H9 (cell line): ENCODE results near the gene RGS6. TPM values are rescaled to one million over a fixed set of nuclear protein-coding genes. Genes with fewer than 3 reads are reported as not detected.
A peak's percentile ranks its signal among the peaks of the same experiment; 100 is the strongest.

Source experiments
- DNase-seq: peaks from one replicate; pipeline ENCODE4 v3.0.0-alpha.2; 2017
- H2AFZ ChIP-seq: one replicate; pipeline ENCODE4 v1.6.1; 2013; ENCODE audit warnings: mild to moderate bottlenecking, low read length, control low read depth, moderate library complexity
- H2AK5ac ChIP-seq: 2 replicates; pipeline ENCODE4 v1.6.1; 2013; ENCODE audit warnings: low read length, control low read depth, mixed read lengths; ENCODE audit not compliant: insufficient read length
- H2BK120ac ChIP-seq: one replicate; pipeline ENCODE4 v1.6.1; 2013; ENCODE audit warnings: low read depth, mild to moderate bottlenecking, low read length, control low read depth, inconsistent platforms; ENCODE audit not compliant: poor library complexity, severe bottlenecking
- H2BK12ac ChIP-seq: 2 replicates; pipeline ENCODE4 v1.6.1; 2013; ENCODE audit warnings: low read length, control low read depth, mixed read lengths, low read depth; ENCODE audit not compliant: insufficient read length
- H2BK15ac ChIP-seq: 2 replicates; pipeline ENCODE4 v1.6.1; 2013; ENCODE audit warnings: low read depth, low read length, control low read depth
- H2BK20ac ChIP-seq: one replicate; pipeline ENCODE4 v1.6.1; 2013; ENCODE audit warnings: low read depth, mild to moderate bottlenecking, low read length, control low read depth, inconsistent platforms; ENCODE audit not compliant: poor library complexity, severe bottlenecking
- H2BK5ac ChIP-seq: 2 replicates; pipeline ENCODE4 v1.6.1; 2013; ENCODE audit warnings: low read length, control low read depth, mixed read lengths; ENCODE audit not compliant: insufficient read length
- H3K14ac ChIP-seq: 2 replicates; pipeline ENCODE4 v1.6.1; 2013; ENCODE audit warnings: low read length, control low read depth; ENCODE audit not compliant: insufficient read depth
- H3K18ac ChIP-seq: 2 replicates; pipeline ENCODE4 v1.6.1; 2013; ENCODE audit warnings: low read depth, mild to moderate bottlenecking, mixed read lengths, low read length, control low read depth; ENCODE audit not compliant: insufficient read length
- H3K23ac ChIP-seq: 2 replicates; pipeline ENCODE4 v1.6.1; 2013; ENCODE audit warnings: low read length, control low read depth, mixed read lengths, low read depth; ENCODE audit not compliant: insufficient read length
- H3K23me2 ChIP-seq: 2 replicates; pipeline ENCODE4 v1.6.1; 2013; ENCODE audit warnings: low read depth, mild to moderate bottlenecking, mixed read lengths, low read length, control low read depth; ENCODE audit not compliant: insufficient read length, poor library complexity, severe bottlenecking
- H3K27ac ChIP-seq: 2 replicates; pipeline ENCODE4 v1.5.1; 2013; ENCODE audit warnings: low read length, control low read depth, mixed read lengths, low read depth; ENCODE audit not compliant: insufficient read length
- H3K27me3 ChIP-seq: 2 replicates; pipeline ENCODE4 v1.6.1; 2013; ENCODE audit warnings: low read length, control low read depth, inconsistent platforms; ENCODE audit not compliant: insufficient read depth
- H3K4ac ChIP-seq: 2 replicates; pipeline ENCODE4 v1.6.1; 2013; ENCODE audit warnings: low read depth, mild to moderate bottlenecking, control low read depth, inconsistent platforms, low read length, moderate library complexity
- H3K4me1 ChIP-seq: 2 replicates; pipeline ENCODE4 v1.6.1; 2013; ENCODE audit warnings: low read length, control low read depth, inconsistent platforms; ENCODE audit not compliant: insufficient read depth
- H3K4me2 ChIP-seq: 2 replicates; pipeline ENCODE4 v1.6.1; 2013; ENCODE audit warnings: low read length, control low read depth, mixed read lengths; ENCODE audit not compliant: insufficient read length, insufficient read depth
- H3K56ac ChIP-seq: 2 replicates; pipeline ENCODE4 v1.6.1; 2013; ENCODE audit warnings: low read depth, mild to moderate bottlenecking, mixed read lengths, low read length, control low read depth; ENCODE audit not compliant: insufficient read length
- H3K79me1 ChIP-seq: 2 replicates; pipeline ENCODE4 v1.6.1; 2013; ENCODE audit warnings: low read depth, mild to moderate bottlenecking, moderate library complexity, low read length, control low read depth, inconsistent platforms; ENCODE audit not compliant: insufficient read depth, poor library complexity, severe bottlenecking
- H3K79me2 ChIP-seq: 2 replicates; pipeline ENCODE4 v1.6.1; 2013; ENCODE audit warnings: low read length, control low read depth, inconsistent platforms; ENCODE audit not compliant: insufficient read depth
- H3K9ac ChIP-seq: 2 replicates; pipeline ENCODE4 v1.6.1; 2013; ENCODE audit warnings: low read length, control low read depth, mixed read lengths; ENCODE audit not compliant: insufficient read length; ENCODE audit errors: extremely low read depth
- H3K9me3 ChIP-seq: one replicate; pipeline ENCODE4 v1.6.1; 2013; ENCODE audit warnings: low read depth, low read length, inconsistent platforms; ENCODE audit not compliant: control insufficient read depth
- H3T11ph ChIP-seq: one replicate; pipeline ENCODE4 v1.6.1; 2013; ENCODE audit warnings: mild to moderate bottlenecking, low read length, control low read depth, inconsistent platforms
- H4K20me1 ChIP-seq: one replicate; pipeline ENCODE4 v1.6.1; 2013; ENCODE audit not compliant: control insufficient read depth, insufficient read length, insufficient read depth
- H4K5ac ChIP-seq: 2 replicates; pipeline ENCODE4 v1.6.1; 2013; ENCODE audit warnings: low read depth, mild to moderate bottlenecking, mixed read lengths, low read length, control low read depth; ENCODE audit not compliant: insufficient read length
- H4K8ac ChIP-seq: replicated peaks from 2 replicates; pipeline ENCODE4 v1.6.1; 2013; ENCODE audit warnings: low read length, control low read depth, mixed read lengths, low read depth; ENCODE audit not compliant: insufficient read length
- H4K91ac ChIP-seq: 2 replicates; pipeline ENCODE4 v1.6.1; 2013; ENCODE audit warnings: low read depth, mild to moderate bottlenecking, moderate library complexity, mixed read lengths, low read length, control low read depth; ENCODE audit not compliant: insufficient read length
- H3K27ac Mint-ChIP-seq, 3 experiments: 2 replicates in 2 of 3; 3 replicates in 1 of 3; pipeline ENCODE4 v1.8.0; 2020 to 2021; ENCODE audit warnings: mixed read lengths in 3 of 3, mild to moderate bottlenecking in 1 of 3, moderate library complexity in 1 of 3
- H3K27me3 Mint-ChIP-seq: 2 replicates; pipeline ENCODE4 v1.8.0; 2021; ENCODE audit warnings: low read depth, mild to moderate bottlenecking, moderate library complexity, mixed read lengths
- H3K36me3 Mint-ChIP-seq, 3 experiments: 2 replicates in 2 of 3; 3 replicates in 1 of 3; pipeline ENCODE4 v1.8.0; 2020 to 2021; ENCODE audit warnings: low read depth in 3 of 3, mixed read lengths in 3 of 3; ENCODE audit not compliant: insufficient read depth in 1 of 3
- H3K4me1 Mint-ChIP-seq, 2 experiments: 2 replicates each; pipeline ENCODE4 v1.8.0; 2020; ENCODE audit warnings: mixed read lengths in 2 of 2
- H3K4me3 Mint-ChIP-seq, 2 experiments: 2 replicates in 1 of 2; 3 replicates in 1 of 2; pipeline ENCODE4 v1.8.0; 2020 to 2021; ENCODE audit warnings: mild to moderate bottlenecking in 2 of 2, mixed read lengths in 2 of 2, moderate library complexity in 1 of 2
- H3K9me3 Mint-ChIP-seq, 2 experiments: 2 replicates in 1 of 2; 3 replicates in 1 of 2; pipeline ENCODE4 v1.8.0; 2020; ENCODE audit warnings: mild to moderate bottlenecking in 2 of 2, mixed read lengths in 2 of 2, moderate library complexity in 1 of 2
- WGBS: extraction: QIAGEN DNeasy Blood & Tissue Kit; methylation state at CpG from one replicate; pipeline ENCODE4 v1.1.7; 2013; ENCODE audit warnings: missing lambda C conversion rate, low lambda C conversion rate, mixed read lengths; ENCODE audit not compliant: insufficient read length; ENCODE audit errors: extremely low coverage; 5-methylcytosine and 5-hydroxymethylcytosine counted together
- total RNA-seq: library from RNA; stranded (reverse); gene quantifications from 2 replicates; pipeline ENCODE4 v1.2.1, GENCODE V29; 2021
- TF ChIP-seq, protein P1 (sequence below): fragments of 200-600 bp; sonication (generic); conservative IDR thresholded peaks from 3 replicates; pipeline ENCODE4 v1.8.0; 2021; ENCODE audit warnings: antibody characterized with exemption, mild to moderate bottlenecking

Gene RGS6
- total RNA-seq, 1 experiment from 2014 or later = 3.0 TPM

DNA sequence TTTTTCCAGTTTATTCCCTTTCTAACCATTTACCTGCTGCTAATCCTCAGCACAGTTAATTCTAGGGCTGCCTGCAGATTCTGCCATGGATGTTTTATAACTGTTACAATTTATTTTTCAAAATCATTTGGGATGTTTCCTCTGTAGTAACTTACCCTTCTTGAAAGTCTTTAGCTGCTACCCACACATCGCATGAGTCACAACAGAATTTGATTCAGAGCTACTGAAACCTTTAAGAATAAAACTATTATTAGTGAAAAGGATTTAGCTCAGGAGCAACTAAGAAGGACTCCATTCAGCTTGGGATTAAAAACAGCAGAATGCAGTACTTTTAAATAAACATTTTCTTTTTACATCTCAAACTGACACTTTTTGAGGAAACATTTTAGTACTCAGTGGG lies 41.7 kb upstream of the RGS6 start:
- no peak overlapping the region for H2BK120ac ChIP-seq
- H4K5ac ChIP-seq = no peak overlapping the region
- no peaks in the 10 kb centered on the region for H3K79me2 ChIP-seq
- no peak overlapping the region for H3K4ac ChIP-seq
- H3K23me2 ChIP-seq = no peaks in the 10 kb centered on the region
- H2AFZ ChIP-seq = no peak overlapping the region
- H3K4me2 ChIP-seq = no peak overlapping the region
- no peak overlapping the region for H2BK12ac ChIP-seq
- H3K14ac ChIP-seq = no peak overlapping the region
- H3K9me3 ChIP-seq = peaks cover 5% of the 10 kb centered on the region
- H3K27ac ChIP-seq = no peak overlapping the region
- H3K23ac ChIP-seq = no peak overlapping the region
- H2AK5ac ChIP-seq = no peak overlapping the region
- H3K4me1 ChIP-seq = peaks cover 7% of the 10 kb centered on the region; the same call in 1 of the 2 replicates
- no peak overlapping the region for H3K56ac ChIP-seq
- TF ChIP-seq, protein P1, sequence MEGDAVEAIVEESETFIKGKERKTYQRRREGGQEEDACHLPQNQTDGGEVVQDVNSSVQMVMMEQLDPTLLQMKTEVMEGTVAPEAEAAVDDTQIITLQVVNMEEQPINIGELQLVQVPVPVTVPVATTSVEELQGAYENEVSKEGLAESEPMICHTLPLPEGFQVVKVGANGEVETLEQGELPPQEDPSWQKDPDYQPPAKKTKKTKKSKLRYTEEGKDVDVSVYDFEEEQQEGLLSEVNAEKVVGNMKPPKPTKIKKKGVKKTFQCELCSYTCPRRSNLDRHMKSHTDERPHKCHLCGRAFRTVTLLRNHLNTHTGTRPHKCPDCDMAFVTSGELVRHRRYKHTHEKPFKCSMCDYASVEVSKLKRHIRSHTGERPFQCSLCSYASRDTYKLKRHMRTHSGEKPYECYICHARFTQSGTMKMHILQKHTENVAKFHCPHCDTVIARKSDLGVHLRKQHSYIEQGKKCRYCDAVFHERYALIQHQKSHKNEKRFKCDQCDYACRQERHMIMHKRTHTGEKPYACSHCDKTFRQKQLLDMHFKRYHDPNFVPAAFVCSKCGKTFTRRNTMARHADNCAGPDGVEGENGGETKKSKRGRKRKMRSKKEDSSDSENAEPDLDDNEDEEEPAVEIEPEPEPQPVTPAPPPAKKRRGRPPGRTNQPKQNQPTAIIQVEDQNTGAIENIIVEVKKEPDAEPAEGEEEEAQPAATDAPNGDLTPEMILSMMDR = no peak
- Mint-ChIP-seq H3K4me1 (peaks cover 43 to 45% of the 10 kb centered on the region in 2 experiments), H3K36me3 (peaks cover 12 to 24% (median 20%) of the 10 kb centered on the region in 3 experiments), H3K4me3 (no peak overlapping the region), H3K9me3 (peaks cover 15 to 22% of the 10 kb centered on the region in 2 experiments), H3K27me3 (peaks cover 2% of the 10 kb centered on the region; the same call in 1 of the 2 replicates), H3K27ac (peak overlapping the region in 2 of 3 experiments; percentile 76 to 99; a peak in 3 of 7 replicates)
- no peaks in the 10 kb centered on the region for H3K79me1 ChIP-seq
- H2BK15ac ChIP-seq = no peak overlapping the region
- H3K9ac ChIP-seq = no peak overlapping the region
- H2BK20ac ChIP-seq = no peak overlapping the region
- H2BK5ac ChIP-seq = no peak overlapping the region
- no CpG with 5 or more reads among the region's 1 CpG for WGBS
- H3T11ph ChIP-seq = no peak overlapping the region
- no peak overlapping the region for H3K18ac ChIP-seq
- H4K8ac ChIP-seq = no peak overlapping the region
- H4K20me1 ChIP-seq = no peaks in the 10 kb centered on the region
- DNase-seq = no peak
- H4K91ac ChIP-seq = no peak overlapping the region
- H3K27me3 ChIP-seq = no peaks in the 10 kb centered on the region
